Measurements from ENCODE around the gene ALDH4A1.

DNA sequence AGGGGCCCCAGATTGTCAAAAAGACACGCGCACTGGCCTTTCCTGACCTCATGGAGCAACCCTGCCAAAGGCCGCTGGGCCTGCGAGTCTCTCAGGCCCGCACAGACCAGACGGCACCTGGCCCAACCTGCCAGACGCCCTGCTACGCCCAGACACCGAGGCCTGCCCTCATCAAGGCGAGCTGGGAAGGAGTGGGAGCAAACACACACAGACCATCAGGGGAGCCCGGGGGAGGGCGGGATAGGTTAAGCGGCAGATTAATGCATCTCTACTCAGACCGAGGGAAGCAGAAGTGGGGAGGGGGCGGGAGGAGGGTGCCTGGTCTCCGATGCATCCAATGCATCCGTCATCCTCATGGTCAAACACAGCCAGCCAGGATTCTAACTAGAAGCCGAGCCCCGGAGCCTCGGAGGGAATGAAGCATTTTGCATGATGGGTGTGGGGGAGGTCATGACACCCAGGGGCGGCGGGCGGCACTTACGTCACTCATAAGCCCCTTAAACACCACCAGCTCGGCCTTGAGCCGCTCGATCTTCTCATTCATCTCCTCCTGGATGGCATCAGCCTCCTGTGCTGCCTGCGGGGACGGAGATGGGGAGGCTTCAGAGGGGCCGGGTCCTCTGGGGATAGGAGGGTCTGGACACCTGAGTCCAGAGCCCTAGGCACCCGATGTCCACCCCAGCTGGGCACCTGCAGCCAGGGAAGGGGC lies 17.0 kb upstream of the ALDH4A1 start:
- TF ChIP-seq, protein P1, sequence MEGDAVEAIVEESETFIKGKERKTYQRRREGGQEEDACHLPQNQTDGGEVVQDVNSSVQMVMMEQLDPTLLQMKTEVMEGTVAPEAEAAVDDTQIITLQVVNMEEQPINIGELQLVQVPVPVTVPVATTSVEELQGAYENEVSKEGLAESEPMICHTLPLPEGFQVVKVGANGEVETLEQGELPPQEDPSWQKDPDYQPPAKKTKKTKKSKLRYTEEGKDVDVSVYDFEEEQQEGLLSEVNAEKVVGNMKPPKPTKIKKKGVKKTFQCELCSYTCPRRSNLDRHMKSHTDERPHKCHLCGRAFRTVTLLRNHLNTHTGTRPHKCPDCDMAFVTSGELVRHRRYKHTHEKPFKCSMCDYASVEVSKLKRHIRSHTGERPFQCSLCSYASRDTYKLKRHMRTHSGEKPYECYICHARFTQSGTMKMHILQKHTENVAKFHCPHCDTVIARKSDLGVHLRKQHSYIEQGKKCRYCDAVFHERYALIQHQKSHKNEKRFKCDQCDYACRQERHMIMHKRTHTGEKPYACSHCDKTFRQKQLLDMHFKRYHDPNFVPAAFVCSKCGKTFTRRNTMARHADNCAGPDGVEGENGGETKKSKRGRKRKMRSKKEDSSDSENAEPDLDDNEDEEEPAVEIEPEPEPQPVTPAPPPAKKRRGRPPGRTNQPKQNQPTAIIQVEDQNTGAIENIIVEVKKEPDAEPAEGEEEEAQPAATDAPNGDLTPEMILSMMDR (IDR thresholded peaks at IDR 0.05; ENCODE audit: low read depth, low read length), result no peak
- no peak for TF ChIP-seq EZH2phosphoT487 (IDR thresholded peaks at IDR 0.05; ENCODE audit: low read depth)
